ENCODE data around the gene CAVIN1.

DNA sequence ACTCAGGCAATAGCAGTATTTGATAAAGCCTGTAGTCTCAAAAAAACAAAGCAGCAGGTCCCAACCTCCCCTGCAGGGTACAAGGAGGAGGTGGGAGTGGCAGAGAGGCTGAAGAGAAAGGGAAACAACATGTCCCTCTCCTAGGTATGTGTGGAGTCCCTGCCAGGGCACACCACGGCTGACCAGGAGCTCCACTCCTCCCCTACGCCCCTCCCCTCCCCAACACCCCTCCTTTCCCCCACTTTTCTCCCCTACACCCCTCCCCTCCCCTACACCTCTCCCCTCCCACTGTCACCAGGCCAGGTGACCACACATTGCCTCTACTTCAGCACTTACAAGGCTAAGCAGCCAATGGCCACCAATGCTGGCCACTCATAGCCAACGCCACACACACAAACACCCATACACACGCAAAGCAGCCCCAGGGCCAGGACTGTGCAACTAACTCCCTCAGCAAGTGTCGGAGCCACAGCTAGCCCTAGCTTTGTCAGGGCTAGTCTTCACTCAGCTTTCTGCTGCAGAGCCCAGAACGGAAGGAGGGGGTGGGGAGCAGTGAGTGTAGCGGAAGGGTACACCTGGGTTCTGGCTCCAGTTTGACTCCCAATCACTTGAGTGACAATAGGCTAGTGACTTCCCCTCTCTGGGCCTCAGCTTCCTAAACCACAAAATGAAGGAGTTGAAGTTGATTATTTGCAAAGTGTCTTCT is 8.2 kb downstream of the CAVIN1 start:
- TF ChIP-seq EZH2 (IDR thresholded peaks at IDR 0.05; ENCODE audit: insufficient read depth, poor library complexity, severe bottlenecking) (no peak), EZH2phosphoT487 (IDR thresholded peaks at IDR 0.05; ENCODE audit: insufficient read depth, low read depth) (no peak)
